Coronary artery (tissue), 2 donors: Measurements from ENCODE around the gene CAMK2B.

Experiments used
- DNase-seq: peaks from one replicate; pipeline ENCODE4 v3.0.0-alpha.2; 2017; ENCODE audit warnings: low spot score
- H3K27ac ChIP-seq, 2 donors: fragments of 200-600 bp; sonication (generic); one replicate each; pipeline ENCODE4 v1.5.1; 2016 to 2019
- H3K4me3 ChIP-seq: fragments of 200-600 bp; sonication (generic); 2 replicates; pipeline ENCODE4 v1.5.1; 2016; ENCODE audit warnings: mild to moderate bottlenecking, moderate library complexity
- CTCF ChIP-seq: fragments of 200-600 bp; sonication (generic); IDR thresholded peaks from one replicate; pipeline ENCODE4 v1.5.1; 2019; ENCODE audit warnings: antibody characterized with exemption

CAMK2B gene

GRCh38 chr7:44197474-44197873 lies 127.9 kb downstream of the CAMK2B start:
- Histone ChIP-seq H3K4me3 (no peak overlapping the region), H3K27ac (no peak overlapping the region)
- no peak for TF ChIP-seq CTCF
- DNase-seq = no peak

GRCh38 chr7:44196450-44196872 lies 128.9 kb downstream of the CAMK2B start:
- DNase-seq = no peak
- H3K27ac ChIP-seq = no peak overlapping the region

GRCh38 chr7:44195889-44196288 lies 129.5 kb downstream of the CAMK2B start:
- DNase-seq = no peak
- no peak for TF ChIP-seq CTCF
- Histone ChIP-seq H3K27ac (no peak overlapping the region), H3K4me3 (no peak overlapping the region)

More at GRCh38 chr7:44196450-44196872, 128.9 kb downstream of the CAMK2B start:
- TF ChIP-seq CTCF = no peak
- no peak overlapping the region for H3K4me3 ChIP-seq

GRCh38 chr7:44194562-44195145 lies 130.7 kb downstream of the CAMK2B start:
- no peak overlapping the region for H3K27ac ChIP-seq
- no peak overlapping the region for H3K4me3 ChIP-seq
- no peak for DNase-seq
- TF ChIP-seq CTCF = no peak

- Histone ChIP-seq H3K27ac (no peak overlapping the region), H3K4me3 (no peak overlapping the region)
- DNase-seq = no peak
- no peak for TF ChIP-seq CTCF
These were observed 131.3 kb downstream of the CAMK2B start for GRCh38 chr7:44194069-44194468.

- Histone ChIP-seq H3K27ac (no peak overlapping the region), H3K4me3 (no peak overlapping the region)
- TF ChIP-seq CTCF = no peak
- DNase-seq = no peak
These were observed 132.2 kb downstream of the CAMK2B start for GRCh38 chr7:44193011-44193802.

GRCh38 chr7:44191171-44191570 lies 134.2 kb downstream of the CAMK2B start:
- TF ChIP-seq CTCF = no peak
- no peak overlapping the region for H3K27ac ChIP-seq
- no peak for DNase-seq
- no peak overlapping the region for H3K4me3 ChIP-seq
